ENCODE results near the gene DIP2C. TPM values are rescaled to one million over a fixed set of nuclear protein-coding genes. Genes with fewer than 3 reads are reported as not detected.
A peak's percentile ranks its signal among the peaks of the same experiment; 100 is the strongest.

DIP2C gene
- total RNA-seq, 4 donors from 2014 or later, result 2.4 to 14.9 (median 6.1) TPM

DNA sequence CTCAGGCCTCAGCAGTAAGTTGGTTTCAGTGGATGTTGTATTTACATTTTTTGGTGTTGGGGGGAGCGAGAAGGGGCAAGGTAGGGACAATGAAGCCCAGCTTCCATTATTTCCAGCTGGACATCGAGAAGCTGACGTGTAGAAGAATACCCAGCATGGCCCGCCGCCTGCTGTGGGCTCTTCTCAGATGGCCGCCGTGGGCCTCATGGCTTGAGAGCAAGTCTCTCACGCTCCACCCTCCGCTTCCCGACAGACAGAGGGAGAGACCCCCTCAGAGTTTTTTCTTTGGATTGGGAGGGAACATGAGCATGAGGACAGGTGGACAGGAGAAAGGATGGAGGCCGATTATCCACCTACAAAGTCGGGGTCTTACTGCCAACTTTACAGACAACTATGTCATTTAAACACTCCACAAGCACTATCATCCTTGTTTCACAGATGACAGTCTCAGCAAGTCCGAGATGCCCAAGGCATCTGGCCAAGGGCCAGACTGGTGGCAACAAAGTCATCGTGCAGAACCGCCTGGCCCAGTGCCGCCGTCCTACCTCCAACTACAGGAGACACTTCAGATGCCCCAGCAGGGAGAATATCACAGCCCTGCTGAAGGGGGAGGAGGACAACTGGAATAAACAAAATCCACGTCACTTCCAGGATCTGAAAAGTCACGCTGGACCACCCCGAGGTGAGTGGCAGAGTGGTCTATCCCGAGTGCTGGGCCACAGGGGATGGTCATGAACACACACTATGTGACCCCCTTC lies 195.9 kb downstream of the DIP2C start:
- TF ChIP-seq, protein P1, sequence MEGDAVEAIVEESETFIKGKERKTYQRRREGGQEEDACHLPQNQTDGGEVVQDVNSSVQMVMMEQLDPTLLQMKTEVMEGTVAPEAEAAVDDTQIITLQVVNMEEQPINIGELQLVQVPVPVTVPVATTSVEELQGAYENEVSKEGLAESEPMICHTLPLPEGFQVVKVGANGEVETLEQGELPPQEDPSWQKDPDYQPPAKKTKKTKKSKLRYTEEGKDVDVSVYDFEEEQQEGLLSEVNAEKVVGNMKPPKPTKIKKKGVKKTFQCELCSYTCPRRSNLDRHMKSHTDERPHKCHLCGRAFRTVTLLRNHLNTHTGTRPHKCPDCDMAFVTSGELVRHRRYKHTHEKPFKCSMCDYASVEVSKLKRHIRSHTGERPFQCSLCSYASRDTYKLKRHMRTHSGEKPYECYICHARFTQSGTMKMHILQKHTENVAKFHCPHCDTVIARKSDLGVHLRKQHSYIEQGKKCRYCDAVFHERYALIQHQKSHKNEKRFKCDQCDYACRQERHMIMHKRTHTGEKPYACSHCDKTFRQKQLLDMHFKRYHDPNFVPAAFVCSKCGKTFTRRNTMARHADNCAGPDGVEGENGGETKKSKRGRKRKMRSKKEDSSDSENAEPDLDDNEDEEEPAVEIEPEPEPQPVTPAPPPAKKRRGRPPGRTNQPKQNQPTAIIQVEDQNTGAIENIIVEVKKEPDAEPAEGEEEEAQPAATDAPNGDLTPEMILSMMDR (IDR thresholded peaks at IDR 0.05), result no peak
- no peak for TF ChIP-seq POLR2A (IDR thresholded peaks at IDR 0.05)
- Histone ChIP-seq H3K4me1 (peaks cover 8 to 51% (median 10%) of the 10 kb centered on the region in 3 donors), H3K27me3 (no peaks in the 10 kb centered on the region), H3K4me3 (no peak overlapping the region), H3K36me3 (no peaks in the 10 kb centered on the region), H3K9me3 (no peaks in the 10 kb centered on the region), H3K27ac (peak overlapping the region; percentile 14 to 90 (median 82))
- DNase-seq, result no peak
- 82 to 84% methylated on average over 7 of the region's 21 CpGs for WGBS, 2 donors
- intact Hi-C loops (cut with DNase I), result no loop called here

DNA sequence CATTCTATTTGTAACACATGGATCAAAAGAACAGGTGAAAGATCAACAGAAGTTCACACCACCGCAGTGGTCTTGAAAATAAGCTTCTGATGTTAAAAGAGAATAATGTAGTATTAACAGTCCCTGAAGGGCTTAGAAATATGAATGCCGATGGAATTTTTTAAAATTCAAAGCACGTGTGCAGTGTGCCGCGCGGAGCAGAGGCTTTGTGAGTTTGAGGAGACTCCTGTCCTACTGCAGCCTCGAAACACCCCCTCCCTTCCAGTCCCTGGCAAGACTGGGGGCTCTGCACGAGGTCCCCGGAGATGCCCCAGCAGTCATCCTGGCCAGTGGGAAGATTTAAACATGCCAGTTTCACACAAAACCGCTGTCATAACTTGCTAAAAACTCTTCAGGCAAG lies 196.6 kb downstream of the DIP2C start:
- Histone ChIP-seq H3K36me3 (no peaks in the 10 kb centered on the region), H3K27me3 (no peaks in the 10 kb centered on the region), H3K9me3 (no peaks in the 10 kb centered on the region), H3K4me3 (no peak overlapping the region), H3K4me1 (peaks cover 8 to 57% (median 10%) of the 10 kb centered on the region in 3 donors), H3K27ac (peak overlapping the region; percentile 14 to 90 (median 82))
- TF ChIP-seq, protein P1 (IDR thresholded peaks at IDR 0.05), result no peak
- no peak for TF ChIP-seq POLR2A (IDR thresholded peaks at IDR 0.05)
- DNase-seq, result no peak
- intact Hi-C loops (cut with DNase I), result no loop called here
- 75 to 86% methylated on average over 4 to 10 of the region's 10 CpGs for WGBS, 2 donors

DNA sequence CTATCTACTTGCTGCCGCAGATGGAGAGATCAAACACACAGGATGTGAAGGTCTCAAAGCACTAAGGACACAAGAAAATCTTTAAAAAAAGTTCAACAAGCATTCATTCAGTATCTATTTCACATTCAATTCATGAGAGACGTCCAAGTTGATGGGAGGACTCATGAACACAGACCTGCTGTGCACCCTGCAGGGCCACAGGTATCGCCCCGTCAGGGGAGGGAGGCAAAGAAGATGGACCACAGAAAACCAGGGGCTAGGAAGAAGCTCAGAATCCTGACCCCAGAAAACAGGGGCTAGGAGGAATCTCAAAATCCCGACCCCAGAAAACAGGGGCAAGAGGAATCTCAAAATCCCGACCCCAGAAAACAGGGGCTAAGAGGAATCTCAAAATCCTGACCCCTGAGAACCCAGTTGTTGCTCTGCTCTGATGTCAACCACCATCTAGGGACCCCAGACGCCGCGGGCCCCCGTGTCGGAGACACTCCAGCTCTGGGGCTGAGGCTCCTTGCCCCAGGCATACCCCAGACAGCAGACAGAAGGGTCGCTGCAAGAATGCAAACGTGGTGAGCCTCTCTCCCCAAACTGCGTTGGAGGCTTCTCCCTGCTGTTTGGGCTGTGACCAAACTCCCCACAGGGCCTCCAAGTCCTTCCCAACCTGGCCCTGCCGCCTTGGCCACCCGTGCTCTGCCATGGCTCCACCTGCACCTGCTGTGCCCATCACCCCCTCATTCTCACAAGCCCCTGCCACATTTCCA lies 197.6 kb downstream of the DIP2C start:
- 81 to 87% methylated on average over 7 to 8 of the region's 16 CpGs for WGBS, 2 donors
- intact Hi-C loops (cut with DNase I), result no loop called here
- H3K27me3 ChIP-seq, result no peaks in the 10 kb centered on the region
- no peaks in the 10 kb centered on the region for H3K9me3 ChIP-seq
- H3K4me3 ChIP-seq, result no peak overlapping the region
- peaks cover 8 to 56% (median 11%) of the 10 kb centered on the region in 3 donors for H3K4me1 ChIP-seq
- H3K27ac ChIP-seq, result peak overlapping the region; percentile 28 to 90 (median 82)
- no peaks in the 10 kb centered on the region for H3K36me3 ChIP-seq
- no peak for DNase-seq
- TF ChIP-seq, protein P1 (IDR thresholded peaks at IDR 0.05), result no peak
- TF ChIP-seq POLR2A (IDR thresholded peaks at IDR 0.05), result no peak

DNA sequence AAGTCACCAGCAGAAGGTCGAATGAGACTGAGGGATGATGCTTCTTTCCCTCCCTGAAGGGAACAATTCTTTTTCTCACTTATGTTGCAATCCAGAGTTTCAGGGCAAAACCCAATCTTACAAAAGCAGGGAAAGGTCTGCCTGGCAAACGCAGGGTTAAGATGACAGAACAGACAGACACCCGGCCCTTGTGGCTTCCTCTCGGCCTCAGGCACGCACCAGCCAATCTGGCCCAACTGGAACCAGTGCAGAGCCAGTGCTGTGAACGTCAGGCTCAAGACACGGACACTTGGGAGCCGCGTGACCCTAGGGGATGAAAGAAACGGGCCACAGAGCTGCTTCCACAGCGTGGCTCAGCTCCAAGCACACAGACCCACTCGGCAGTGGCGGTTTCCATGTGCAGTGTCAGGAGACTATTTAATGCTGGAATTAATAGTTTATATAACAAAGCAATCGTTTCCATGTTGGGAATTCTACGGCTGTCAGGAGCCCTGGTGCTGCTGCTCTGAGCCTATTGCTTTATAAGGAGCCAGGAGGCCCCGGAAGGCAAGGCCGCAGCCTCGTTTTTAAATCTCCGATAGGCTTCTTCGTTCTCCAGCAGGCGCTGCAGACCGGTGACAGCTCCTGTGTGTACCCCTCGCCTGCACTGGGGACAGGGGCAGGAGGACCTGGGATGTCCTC lies 198.4 kb downstream of the DIP2C start:
- Histone ChIP-seq H3K27ac (peak overlapping the region; percentile 28 to 90 (median 82)), H3K27me3 (no peaks in the 10 kb centered on the region), H3K36me3 (no peaks in the 10 kb centered on the region), H3K9me3 (no peaks in the 10 kb centered on the region), H3K4me3 (peak overlapping the region in 2 of 4 donors; percentile 17 to 37), H3K4me1 (peaks cover 8 to 64% (median 20%) of the 10 kb centered on the region in 3 donors)
- no peak for DNase-seq
- 45 to 63% methylated on average over 2 to 14 of the region's 23 CpGs for WGBS, 2 donors
- TF ChIP-seq, protein P1 (IDR thresholded peaks at IDR 0.05), result no peak
- TF ChIP-seq POLR2A (IDR thresholded peaks at IDR 0.05), result no peak
- intact Hi-C loops (cut with DNase I), result no loop called here
